T47D (cell line): ENCODE measurements around the gene CAPN12.
"Not testable (repeated sequence)": the region's sequence is repeated elsewhere in the genome, so short reads cannot be mapped to it uniquely, and the experiment has no call there.

Experiments
- DNase-seq, 2 experiments: peaks; one replicate each; pipeline versions ENCODE4 v3.0.0 to v3.0.0-alpha.2; 2011 to 2012; ENCODE audit warnings: low read depth in 1 of 2, low spot score in 1 of 2
- JUND ChIP-seq: IDR thresholded peaks from 2 replicates; pipeline ENCODE4 v1.6.1; 2012; ENCODE audit warnings: low read depth
- in situ Hi-C: cut with HindIII; loops from 2 replicates; pipeline ENCODE4 v1.10.0; 2016; ENCODE audit warnings: low sequenced_read_pairs, low pct_unique_long_range_greater_than_20kb

The CAPN12 gene, protein sequence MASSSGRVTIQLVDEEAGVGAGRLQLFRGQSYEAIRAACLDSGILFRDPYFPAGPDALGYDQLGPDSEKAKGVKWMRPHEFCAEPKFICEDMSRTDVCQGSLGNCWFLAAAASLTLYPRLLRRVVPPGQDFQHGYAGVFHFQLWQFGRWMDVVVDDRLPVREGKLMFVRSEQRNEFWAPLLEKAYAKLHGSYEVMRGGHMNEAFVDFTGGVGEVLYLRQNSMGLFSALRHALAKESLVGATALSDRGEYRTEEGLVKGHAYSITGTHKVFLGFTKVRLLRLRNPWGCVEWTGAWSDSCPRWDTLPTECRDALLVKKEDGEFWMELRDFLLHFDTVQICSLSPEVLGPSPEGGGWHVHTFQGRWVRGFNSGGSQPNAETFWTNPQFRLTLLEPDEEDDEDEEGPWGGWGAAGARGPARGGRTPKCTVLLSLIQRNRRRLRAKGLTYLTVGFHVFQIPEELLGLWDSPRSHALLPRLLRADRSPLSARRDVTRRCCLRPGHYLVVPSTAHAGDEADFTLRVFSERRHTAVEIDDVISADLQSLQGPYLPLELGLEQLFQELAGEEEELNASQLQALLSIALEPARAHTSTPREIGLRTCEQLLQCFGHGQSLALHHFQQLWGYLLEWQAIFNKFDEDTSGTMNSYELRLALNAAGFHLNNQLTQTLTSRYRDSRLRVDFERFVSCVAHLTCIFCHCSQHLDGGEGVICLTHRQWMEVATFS

DNA sequence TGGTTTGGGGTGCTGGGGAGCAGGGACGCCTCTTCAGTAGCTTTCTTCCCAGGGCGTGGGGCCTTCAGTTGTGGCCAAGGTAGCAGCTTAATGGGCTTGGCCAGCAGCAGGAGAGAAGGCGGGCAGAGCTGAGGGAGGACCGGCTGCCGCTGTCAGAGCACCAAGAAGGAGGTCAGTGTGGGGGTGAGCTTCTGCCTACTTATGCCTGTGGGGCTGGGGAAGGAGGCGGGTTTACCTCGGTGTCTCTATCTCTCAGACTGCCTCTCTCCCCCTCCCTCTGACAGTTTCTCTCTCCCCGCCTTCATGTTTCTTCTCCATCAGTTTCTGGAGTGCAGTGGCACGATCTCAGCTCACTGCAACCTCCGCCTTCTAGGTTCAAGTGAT, at the start of gene CAPN12:
Gene CAPN12, minus strand, starts transcription at position 177 of the 384 bp plus-strand sequence. CDS start 309 bp downstream, outside the sequence.
- in situ Hi-C loops, result no loop called here
- TF ChIP-seq JUND, result no peak
- DNase-seq, result no peak

DNA sequence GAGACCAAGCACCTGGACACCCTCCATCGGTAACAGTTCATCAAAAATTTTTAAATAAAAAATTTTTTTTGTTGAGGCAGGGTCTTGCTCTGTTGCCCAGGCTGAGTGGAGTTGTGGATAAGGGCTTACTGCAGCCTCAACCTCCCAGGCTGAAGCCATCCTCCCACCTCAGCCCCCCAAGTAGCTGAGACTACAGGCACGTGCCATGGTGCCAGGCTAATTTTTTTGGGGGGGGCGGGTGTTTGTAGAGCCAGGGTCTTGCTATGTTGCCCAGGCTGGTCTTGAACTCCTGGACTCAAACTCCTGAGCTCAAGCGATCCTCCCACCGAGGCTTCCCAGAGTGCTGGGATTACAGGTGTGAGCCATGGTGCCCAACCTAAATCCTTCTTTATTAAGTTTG, 49.4 kb upstream of the CAPN12 start:
- no peak for TF ChIP-seq JUND
- DNase-seq, result no peak
- in situ Hi-C loops, result no loop called here

DNA sequence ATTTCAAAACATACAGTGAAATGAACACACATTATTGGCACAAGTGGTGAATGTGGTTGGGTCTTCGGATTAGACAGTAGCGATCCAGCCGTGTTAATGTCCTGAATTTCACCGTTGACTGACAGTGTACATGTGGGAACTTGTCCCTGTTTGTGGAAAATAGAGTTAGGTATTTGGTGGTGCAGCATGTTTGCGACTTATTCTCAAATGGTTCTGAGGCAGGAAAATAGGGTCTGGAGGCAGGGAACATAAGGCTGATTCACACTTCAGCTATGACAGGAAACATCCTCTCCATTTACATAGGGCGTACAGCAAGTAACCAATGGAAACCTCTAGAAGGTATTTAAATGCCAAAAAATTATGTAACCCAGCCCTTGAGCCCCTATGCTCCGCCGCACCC, 48.9 kb upstream of the CAPN12 start:
- no peak for TF ChIP-seq JUND
- DNase-seq, result no peak
- in situ Hi-C loops, result no loop called here

DNA sequence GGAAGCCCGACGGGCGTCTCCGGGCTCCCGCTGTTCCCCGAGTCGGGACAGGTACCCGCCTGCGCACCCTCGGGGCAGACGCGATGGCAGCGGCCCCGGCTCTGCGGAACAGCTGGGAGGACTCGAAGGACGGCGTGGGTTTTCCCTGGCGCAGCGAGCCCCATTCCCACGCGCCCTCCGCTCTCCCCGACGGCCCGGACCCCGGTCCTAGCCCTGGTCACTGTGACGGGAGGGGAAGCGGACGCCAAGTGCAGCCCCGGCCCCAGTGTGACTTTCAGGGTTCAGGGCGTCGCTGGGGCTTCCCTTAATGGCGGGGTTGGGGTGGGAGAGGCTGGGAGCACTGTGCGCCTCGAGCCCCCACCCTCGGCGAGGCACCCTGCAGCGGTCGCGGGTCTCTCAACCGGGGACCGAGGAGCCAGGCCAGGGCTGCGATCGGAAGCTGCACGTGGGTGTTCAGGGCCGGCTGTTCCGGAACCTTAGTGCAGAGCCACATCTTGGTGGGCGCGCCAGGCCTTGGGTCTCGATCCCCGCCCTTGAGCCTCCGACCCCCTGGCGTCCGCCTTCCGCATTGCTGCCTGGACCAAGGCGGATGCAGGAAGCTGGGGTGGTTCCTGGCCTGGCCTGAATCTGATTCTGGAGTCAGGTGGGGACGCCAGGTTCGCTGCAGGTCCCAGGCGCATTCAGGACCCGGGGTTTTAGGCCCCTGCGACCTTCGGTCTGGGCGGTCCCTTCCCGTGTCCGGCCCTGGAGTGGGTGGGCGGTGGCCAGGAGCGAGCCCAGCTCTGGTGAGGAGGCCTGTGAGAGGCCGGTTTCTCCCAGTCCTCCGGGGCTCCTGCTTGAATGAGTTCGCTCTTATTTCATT, 48.2 kb upstream of the CAPN12 start:
- in situ Hi-C loops, result no loop called here
- TF ChIP-seq JUND, result no peak

GRCh38 chr19:38791451-38792064, 47.3 kb upstream of the CAPN12 start:
- DNase-seq, in situ Hi-C loops: not testable (repeated sequence)

More for the DNA sequence above, 48.2 kb upstream of the CAPN12 start:
- no peak for DNase-seq

GRCh38 chr19:38790507-38791403, 46.5 kb upstream of the CAPN12 start:
- DNase-seq, in situ Hi-C loops: not testable (repeated sequence)

GRCh38 chr19:38788478-38789243, 44.4 kb upstream of the CAPN12 start, which contains the start of gene LGALS7B:
LGALS7B (plus strand) TSS chr19:38789200; CDS start chr19:38789227, 27 bp downstream.
- in situ Hi-C loops, result no loop called here
- DNase-seq, result no peak
- no peak for TF ChIP-seq JUND

GRCh38 chr19:38786572-38787265, 42.4 kb upstream of the CAPN12 start:
- in situ Hi-C loops, result no loop called here
- no peak for TF ChIP-seq JUND
- DNase-seq, result no peak

GRCh38 chr19:38786061-38786460, 41.8 kb upstream of the CAPN12 start:
- in situ Hi-C loops, DNase-seq: not testable (repeated sequence)

GRCh38 chr19:38785187-38785699, 41.0 kb upstream of the CAPN12 start:
- in situ Hi-C loops, result no loop called here
- DNase-seq, result no peak
- TF ChIP-seq JUND, result no peak
